Activated CD8-positive, alpha-beta T cell treated with anti-CD3 and anti-CD28 coated beads for 36 hours (primary cell): ENCODE results near the gene TXNL4A. TPM values are rescaled to one million over a fixed set of nuclear protein-coding genes. Genes with fewer than 3 reads are reported as not detected.

Source experiments
- ATAC-seq: fragments of 200-7000 bp; cut with Tn5 transposase; one replicate; pipeline ENCODE4 v1.10.0; 2021; ENCODE audit warnings: mild to moderate bottlenecking, moderate library complexity
- CTCF ChIA-PET: fragments of 350-600 bp; sonication (Branson Sonifier 250); formaldehyde crosslinking; loops from one replicate; lab custom pipeline; 2021; ENCODE audit warnings: antibody characterized with exemption; lab: Charles Lee
- POLR2A ChIA-PET: fragments of 350-600 bp; sonication (Branson Sonifier 250); formaldehyde crosslinking; loops from one replicate; lab custom pipeline; 2021; ENCODE audit warnings: antibody characterized with exemption; lab: Charles Lee
- DNase-seq: peaks from one replicate; pipeline ENCODE4 v3.0.0-alpha.2; 2020
- H3K27ac Mint-ChIP-seq: one replicate; pipeline ENCODE4 v1.8.0; 2021; ENCODE audit warnings: mild to moderate bottlenecking, mixed read lengths
- H3K27me3 Mint-ChIP-seq: one replicate; pipeline ENCODE4 v1.8.0; 2021; ENCODE audit warnings: mixed read lengths
- H3K36me3 Mint-ChIP-seq: one replicate; pipeline ENCODE4 v1.8.0; 2021; ENCODE audit warnings: low read depth, mixed read lengths
- H3K4me1 Mint-ChIP-seq: one replicate; pipeline ENCODE4 v1.8.0; 2021; ENCODE audit warnings: low read depth, mixed read lengths
- H3K4me3 Mint-ChIP-seq: one replicate; pipeline ENCODE4 v1.8.0; 2021; ENCODE audit warnings: mild to moderate bottlenecking, moderate library complexity, mixed read lengths
- H3K9me3 Mint-ChIP-seq: one replicate; pipeline ENCODE4 v1.8.0; 2021; ENCODE audit warnings: mixed read lengths
- CTCF ChIP-seq: fragments of 200-600 bp; IDR thresholded peaks from one replicate; pipeline ENCODE4 v1.8.0; 2022; ENCODE audit warnings: antibody characterized with exemption, mild to moderate bottlenecking
- intact Hi-C: fragments of 100-400 bp; cut with micrococcal nuclease; formaldehyde crosslinking; loops from one replicate; pipeline ENCODE4 v1.10.0; 2022
- total RNA-seq, 2 experiments: library from RNA; stranded (reverse); gene quantifications; one replicate each; pipeline ENCODE4 v1.2.3, GENCODE V29; 2021

Gene TXNL4A
- total RNA-seq, 2 experiments from 2014 or later: 172 to 189 TPM

DNA sequence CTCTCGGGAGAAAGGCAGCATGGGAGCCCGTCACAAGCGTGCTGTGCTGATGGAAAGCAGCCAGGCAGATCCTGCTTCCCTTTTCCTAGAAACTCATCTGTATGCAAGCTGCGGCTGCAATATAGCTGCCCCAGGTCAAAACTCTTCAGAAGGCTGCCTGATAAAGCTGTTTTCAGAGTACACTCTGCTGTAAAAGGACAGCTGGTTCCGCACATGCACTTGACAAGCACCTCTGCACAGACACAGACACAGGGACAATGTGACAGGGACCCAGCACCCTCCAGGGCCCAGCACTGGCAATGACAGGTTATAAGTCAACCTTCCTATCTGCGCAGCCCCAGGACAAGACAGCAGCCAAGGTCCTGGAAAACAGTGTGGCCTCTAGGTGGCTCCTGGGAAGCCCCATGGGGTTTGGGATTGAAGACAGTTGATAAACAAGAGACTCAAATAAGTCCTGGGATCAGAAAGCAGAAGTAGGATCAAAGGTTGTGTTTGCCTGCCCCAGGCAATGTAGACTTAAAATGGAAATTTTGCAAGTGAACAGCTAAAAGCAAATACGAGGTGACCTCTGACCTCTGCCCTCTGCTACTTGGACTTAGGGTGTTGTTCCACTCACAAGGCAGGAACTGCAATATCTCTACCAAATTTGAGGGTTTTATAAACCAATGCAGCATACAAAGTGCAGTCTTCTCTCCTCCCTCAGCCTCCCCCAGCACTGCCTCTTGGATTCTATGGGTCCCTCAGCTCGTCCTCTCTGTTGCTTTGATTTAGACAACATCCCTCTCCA lies 53.9 kb downstream of the TXNL4A start:
- Mint-ChIP-seq H3K9me3 (peaks cover 47% of the 10 kb centered on the region), H3K4me3 (no peak overlapping the region), H3K4me1 (no peaks in the 10 kb centered on the region), H3K27ac (no peak overlapping the region), H3K27me3 (no peaks in the 10 kb centered on the region), H3K36me3 (peaks cover 89% of the 10 kb centered on the region)
- POLR2A ChIA-PET: no interaction called here
- intact Hi-C loops: no loop called here
- TF ChIP-seq CTCF: no peak
- DNase-seq (no peak), ATAC-seq (no peak)
- CTCF ChIA-PET: no interaction called here

GRCh38 chr18:79933765-79934164 lies 54.6 kb downstream of the TXNL4A start:
- no peak overlapping the region for H3K27ac Mint-ChIP-seq

GRCh38 chr18:79932907-79933306 lies 55.5 kb downstream of the TXNL4A start:
- intact Hi-C loops: no loop called here
- no peaks in the 10 kb centered on the region for H3K4me1 Mint-ChIP-seq
- TF ChIP-seq CTCF: no peak
- DNase-seq (no peak), ATAC-seq (no peak)
- peaks cover 92% of the 10 kb centered on the region for H3K36me3 Mint-ChIP-seq
- ChIA-PET CTCF (no interaction called here), POLR2A (no interaction called here)
- H3K9me3 Mint-ChIP-seq: peaks cover 58% of the 10 kb centered on the region
- H3K27me3 Mint-ChIP-seq: no peaks in the 10 kb centered on the region
- no peak overlapping the region for H3K27ac Mint-ChIP-seq
- H3K4me3 Mint-ChIP-seq: no peak overlapping the region

More at GRCh38 chr18:79933765-79934164, 54.6 kb downstream of the TXNL4A start:
- Mint-ChIP-seq H3K4me1 (no peaks in the 10 kb centered on the region), H3K9me3 (peaks cover 54% of the 10 kb centered on the region), H3K4me3 (no peak overlapping the region), H3K36me3 (peaks cover 89% of the 10 kb centered on the region), H3K27me3 (no peaks in the 10 kb centered on the region)
- CTCF ChIA-PET: no interaction called here
- POLR2A ChIA-PET: no interaction called here
- no peak for TF ChIP-seq CTCF
- no peak for ATAC-seq
- intact Hi-C loops: no loop called here
- DNase-seq: no peak

GRCh38 chr18:79931475-79931874 lies 56.9 kb downstream of the TXNL4A start:
- intact Hi-C loops: no loop called here
- no peak overlapping the region for H3K27ac Mint-ChIP-seq
- no peak for TF ChIP-seq CTCF
- H3K4me1 Mint-ChIP-seq: no peaks in the 10 kb centered on the region
- no peaks in the 10 kb centered on the region for H3K27me3 Mint-ChIP-seq
- DNase-seq (no peak), ATAC-seq (no peak)
- ChIA-PET CTCF (no interaction called here), POLR2A (no interaction called here)
- H3K36me3 Mint-ChIP-seq: peaks cover 81% of the 10 kb centered on the region
- no peak overlapping the region for H3K4me3 Mint-ChIP-seq
- peaks cover 58% of the 10 kb centered on the region for H3K9me3 Mint-ChIP-seq

- H3K36me3 Mint-ChIP-seq: peaks cover 67% of the 10 kb centered on the region
- POLR2A ChIA-PET: interaction anchor here (0.8 kb wide), 1 partner anchor 15 kb away, joined by 3 read pairs; no protein-coding TSS in a partner anchor
- H3K9me3 Mint-ChIP-seq: peaks cover 49% of the 10 kb centered on the region
Measured at GRCh38 chr18:79930020-79930642, 58.2 kb downstream of the TXNL4A start.

More at GRCh38 chr18:79930020-79930642, 58.2 kb downstream of the TXNL4A start:
- ATAC-seq (no peak), DNase-seq (no peak)
- intact Hi-C loops: no loop called here
- H3K27ac Mint-ChIP-seq: no peak overlapping the region
- H3K4me1 Mint-ChIP-seq: no peaks in the 10 kb centered on the region
- no peaks in the 10 kb centered on the region for H3K27me3 Mint-ChIP-seq
- CTCF ChIA-PET: no interaction called here
- no peak for TF ChIP-seq CTCF
- H3K4me3 Mint-ChIP-seq: no peak overlapping the region
